ENCODE data around the gene ACTN1.

- no peak for TF ChIP-seq TAF1 (IDR thresholded peaks at IDR 0.05; ENCODE audit: borderline replicate concordance, low read depth, low read length)
- TF ChIP-seq POLR2AphosphoS5 (IDR thresholded peaks at IDR 0.05; ENCODE audit: low read depth, low read length), result no peak
- no peak for TF ChIP-seq NRF1 (IDR thresholded peaks at IDR 0.05; ENCODE audit: low read depth, low read length)
- TF ChIP-seq EP300 (IDR thresholded peaks at IDR 0.05; ENCODE audit: borderline replicate concordance in 1 of 2, low read depth in 1 of 2, low read length in 1 of 2), result no peak
- peak; percentile 88 for TF ChIP-seq RAD21 (IDR thresholded peaks at IDR 0.05; ENCODE audit: low read length)
- TF ChIP-seq GATA2 (CRISPR knock-in tag; IDR thresholded peaks at IDR 0.05), result no peak
- TF ChIP-seq CTCF (IDR thresholded peaks at IDR 0.05), result peak; percentile 84
- no peak for TF ChIP-seq MAX (IDR thresholded peaks at IDR 0.05; ENCODE audit: low read depth)
- TF ChIP-seq NFIC (IDR thresholded peaks at IDR 0.05; ENCODE audit: borderline replicate concordance), result no peak
- no peak for TF ChIP-seq RXRA (IDR thresholded peaks at IDR 0.05; ENCODE audit: borderline replicate concordance, low read depth)
- no peak for TF ChIP-seq USF1 (IDR thresholded peaks at IDR 0.05; ENCODE audit: borderline replicate concordance, low read depth)
- TF ChIP-seq MXI1 (IDR thresholded peaks at IDR 0.05; ENCODE audit: low read depth, low read length), result 0 out of 2 replicates have a peak, but pooled peaks have one; percentile 26
- no peak for TF ChIP-seq ZBTB33 (IDR thresholded peaks at IDR 0.05; ENCODE audit: borderline replicate concordance, low read depth)
Measured at GRCh38 chr14:68862954-68863594, 116.0 kb downstream of the ACTN1 start.
